ENCODE results near the gene PEX11A. TPM values are rescaled to one million over a fixed set of nuclear protein-coding genes. Genes with fewer than 3 reads are reported as not detected.
A peak's percentile ranks its signal among the peaks of the same experiment; 100 is the strongest.

Gene PEX11A
- total RNA-seq, 1 experiment from 2014 or later: 3.0 TPM

DNA sequence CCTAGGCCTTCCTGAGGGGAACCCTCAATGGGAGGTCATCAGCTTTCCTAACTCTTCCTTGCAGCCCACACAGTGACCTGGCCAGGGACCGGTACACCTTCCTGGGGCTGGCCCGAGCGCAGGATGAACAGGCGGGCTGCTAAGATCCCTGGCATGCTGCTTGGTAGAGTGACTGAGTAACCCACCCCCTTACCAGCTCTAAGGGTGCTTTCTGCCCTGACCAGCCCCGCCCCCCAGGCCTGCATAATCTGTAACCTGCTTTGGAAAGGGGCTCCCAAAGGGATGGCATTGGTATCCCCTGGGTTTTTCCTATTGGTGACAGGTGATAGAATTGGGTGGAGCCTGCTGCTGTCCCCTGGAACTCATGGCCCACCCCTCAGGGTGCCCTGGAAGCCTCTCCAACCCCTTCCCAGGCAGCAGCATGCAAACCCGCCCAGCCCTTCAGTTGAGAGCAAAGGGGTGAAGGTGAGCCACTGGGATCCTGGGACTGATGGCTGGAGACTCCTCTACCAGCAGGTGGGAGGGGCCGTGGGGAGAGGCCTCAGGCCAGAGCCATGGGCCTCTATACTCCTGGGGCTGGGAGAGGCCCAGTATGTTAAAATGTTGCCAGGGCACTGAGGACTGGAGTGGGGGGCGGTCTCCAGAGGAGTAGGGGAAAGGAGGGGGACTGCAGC lies 24.2 kb downstream of the PEX11A start:
- H3K27me3 Mint-ChIP-seq (ENCODE audit: low read depth): peaks cover 17% of the 10 kb centered on the region
- peaks cover 14% of the 10 kb centered on the region for H3K4me1 Mint-ChIP-seq
- ATAC-seq (peak; percentile 15), DNase-seq (ENCODE audit: low spot score) (no peak)
- peak overlapping the region; percentile 52 for H3K4me3 Mint-ChIP-seq
- H3K27ac Mint-ChIP-seq: no peak overlapping the region
- TF ChIP-seq SMAD3 (CRISPR knock-in tag; IDR thresholded peaks at IDR 0.05; ENCODE audit: borderline replicate concordance): no peak
- TF ChIP-seq FOXK1 (CRISPR knock-in tag; IDR thresholded peaks at IDR 0.05): no peak
- TF ChIP-seq, protein P1, sequence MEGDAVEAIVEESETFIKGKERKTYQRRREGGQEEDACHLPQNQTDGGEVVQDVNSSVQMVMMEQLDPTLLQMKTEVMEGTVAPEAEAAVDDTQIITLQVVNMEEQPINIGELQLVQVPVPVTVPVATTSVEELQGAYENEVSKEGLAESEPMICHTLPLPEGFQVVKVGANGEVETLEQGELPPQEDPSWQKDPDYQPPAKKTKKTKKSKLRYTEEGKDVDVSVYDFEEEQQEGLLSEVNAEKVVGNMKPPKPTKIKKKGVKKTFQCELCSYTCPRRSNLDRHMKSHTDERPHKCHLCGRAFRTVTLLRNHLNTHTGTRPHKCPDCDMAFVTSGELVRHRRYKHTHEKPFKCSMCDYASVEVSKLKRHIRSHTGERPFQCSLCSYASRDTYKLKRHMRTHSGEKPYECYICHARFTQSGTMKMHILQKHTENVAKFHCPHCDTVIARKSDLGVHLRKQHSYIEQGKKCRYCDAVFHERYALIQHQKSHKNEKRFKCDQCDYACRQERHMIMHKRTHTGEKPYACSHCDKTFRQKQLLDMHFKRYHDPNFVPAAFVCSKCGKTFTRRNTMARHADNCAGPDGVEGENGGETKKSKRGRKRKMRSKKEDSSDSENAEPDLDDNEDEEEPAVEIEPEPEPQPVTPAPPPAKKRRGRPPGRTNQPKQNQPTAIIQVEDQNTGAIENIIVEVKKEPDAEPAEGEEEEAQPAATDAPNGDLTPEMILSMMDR (IDR thresholded peaks at IDR 0.05): no peak
- no peak for TF ChIP-seq ZNF671 (CRISPR knock-in tag; IDR thresholded peaks at IDR 0.05)
- no peak for TF ChIP-seq RORB (CRISPR knock-in tag; IDR thresholded peaks at IDR 0.05)
- TF ChIP-seq NR2C2 (CRISPR knock-in tag; IDR thresholded peaks at IDR 0.05): no peak
- TF ChIP-seq PRRX2 (CRISPR knock-in tag; IDR thresholded peaks at IDR 0.05): no peak
- TF ChIP-seq TCF7 (CRISPR knock-in tag; IDR thresholded peaks at IDR 0.05; ENCODE audit: low read depth): no peak
- no peak for TF ChIP-seq ZNF423 (CRISPR knock-in tag; IDR thresholded peaks at IDR 0.05)
- TF ChIP-seq HMGA2 (CRISPR knock-in tag; IDR thresholded peaks at IDR 0.05): no peak
- TF ChIP-seq, protein P2, sequence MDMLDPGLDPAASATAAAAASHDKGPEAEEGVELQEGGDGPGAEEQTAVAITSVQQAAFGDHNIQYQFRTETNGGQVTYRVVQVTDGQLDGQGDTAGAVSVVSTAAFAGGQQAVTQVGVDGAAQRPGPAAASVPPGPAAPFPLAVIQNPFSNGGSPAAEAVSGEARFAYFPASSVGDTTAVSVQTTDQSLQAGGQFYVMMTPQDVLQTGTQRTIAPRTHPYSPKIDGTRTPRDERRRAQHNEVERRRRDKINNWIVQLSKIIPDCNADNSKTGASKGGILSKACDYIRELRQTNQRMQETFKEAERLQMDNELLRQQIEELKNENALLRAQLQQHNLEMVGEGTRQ (CRISPR knock-in tag; IDR thresholded peaks at IDR 0.05): no peak
- TF ChIP-seq NR1H2 (CRISPR knock-in tag; IDR thresholded peaks at IDR 0.05): no peak
- no peak for TF ChIP-seq ATF1 (CRISPR knock-in tag; IDR thresholded peaks at IDR 0.05)
- TF ChIP-seq, protein P3, sequence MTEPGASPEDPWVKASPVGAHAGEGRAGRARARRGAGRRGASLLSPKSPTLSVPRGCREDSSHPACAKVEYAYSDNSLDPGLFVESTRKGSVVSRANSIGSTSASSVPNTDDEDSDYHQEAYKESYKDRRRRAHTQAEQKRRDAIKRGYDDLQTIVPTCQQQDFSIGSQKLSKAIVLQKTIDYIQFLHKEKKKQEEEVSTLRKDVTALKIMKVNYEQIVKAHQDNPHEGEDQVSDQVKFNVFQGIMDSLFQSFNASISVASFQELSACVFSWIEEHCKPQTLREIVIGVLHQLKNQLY (CRISPR knock-in tag; IDR thresholded peaks at IDR 0.05): no peak
- TF ChIP-seq, protein P4, sequence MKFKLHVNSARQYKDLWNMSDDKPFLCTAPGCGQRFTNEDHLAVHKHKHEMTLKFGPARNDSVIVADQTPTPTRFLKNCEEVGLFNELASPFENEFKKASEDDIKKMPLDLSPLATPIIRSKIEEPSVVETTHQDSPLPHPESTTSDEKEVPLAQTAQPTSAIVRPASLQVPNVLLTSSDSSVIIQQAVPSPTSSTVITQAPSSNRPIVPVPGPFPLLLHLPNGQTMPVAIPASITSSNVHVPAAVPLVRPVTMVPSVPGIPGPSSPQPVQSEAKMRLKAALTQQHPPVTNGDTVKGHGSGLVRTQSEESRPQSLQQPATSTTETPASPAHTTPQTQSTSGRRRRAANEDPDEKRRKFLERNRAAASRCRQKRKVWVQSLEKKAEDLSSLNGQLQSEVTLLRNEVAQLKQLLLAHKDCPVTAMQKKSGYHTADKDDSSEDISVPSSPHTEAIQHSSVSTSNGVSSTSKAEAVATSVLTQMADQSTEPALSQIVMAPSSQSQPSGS (CRISPR knock-in tag; IDR thresholded peaks at IDR 0.05; ENCODE audit: borderline replicate concordance, low read depth): no peak
- TF ChIP-seq, protein P5, sequence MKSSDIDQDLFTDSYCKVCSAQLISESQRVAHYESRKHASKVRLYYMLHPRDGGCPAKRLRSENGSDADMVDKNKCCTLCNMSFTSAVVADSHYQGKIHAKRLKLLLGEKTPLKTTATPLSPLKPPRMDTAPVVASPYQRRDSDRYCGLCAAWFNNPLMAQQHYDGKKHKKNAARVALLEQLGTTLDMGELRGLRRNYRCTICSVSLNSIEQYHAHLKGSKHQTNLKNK (CRISPR knock-in tag; IDR thresholded peaks at IDR 0.05): no peak
- TF ChIP-seq, protein P6, sequence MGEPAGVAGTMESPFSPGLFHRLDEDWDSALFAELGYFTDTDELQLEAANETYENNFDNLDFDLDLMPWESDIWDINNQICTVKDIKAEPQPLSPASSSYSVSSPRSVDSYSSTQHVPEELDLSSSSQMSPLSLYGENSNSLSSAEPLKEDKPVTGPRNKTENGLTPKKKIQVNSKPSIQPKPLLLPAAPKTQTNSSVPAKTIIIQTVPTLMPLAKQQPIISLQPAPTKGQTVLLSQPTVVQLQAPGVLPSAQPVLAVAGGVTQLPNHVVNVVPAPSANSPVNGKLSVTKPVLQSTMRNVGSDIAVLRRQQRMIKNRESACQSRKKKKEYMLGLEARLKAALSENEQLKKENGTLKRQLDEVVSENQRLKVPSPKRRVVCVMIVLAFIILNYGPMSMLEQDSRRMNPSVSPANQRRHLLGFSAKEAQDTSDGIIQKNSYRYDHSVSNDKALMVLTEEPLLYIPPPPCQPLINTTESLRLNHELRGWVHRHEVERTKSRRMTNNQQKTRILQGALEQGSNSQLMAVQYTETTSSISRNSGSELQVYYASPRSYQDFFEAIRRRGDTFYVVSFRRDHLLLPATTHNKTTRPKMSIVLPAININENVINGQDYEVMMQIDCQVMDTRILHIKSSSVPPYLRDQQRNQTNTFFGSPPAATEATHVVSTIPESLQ (CRISPR knock-in tag; IDR thresholded peaks at IDR 0.05): no peak
- TF ChIP-seq GABPB1 (CRISPR knock-in tag; IDR thresholded peaks at IDR 0.05): no peak
- H3K36me3 Mint-ChIP-seq: no peaks in the 10 kb centered on the region
- ChIA-PET CTCF (interaction anchor here (1.0 to 2.0 kb wide), 4 partner anchors 19 to 208 kb away, joined by 3 to 17 read pairs (median 4); no protein-coding TSS in a partner anchor), POLR2A (no interaction called here)
- no peaks in the 10 kb centered on the region for H3K9me3 Mint-ChIP-seq
